ENCODE results near the gene TMEM31. TPM values are rescaled to one million over a fixed set of nuclear protein-coding genes. Genes with fewer than 3 reads are reported as not detected.

Gene TMEM31
- total and polyA plus RNA-seq, 2 of the 4 experiments (the other 2 are of a cell fraction) = 0.17 TPM; not detected in 1

DNA sequence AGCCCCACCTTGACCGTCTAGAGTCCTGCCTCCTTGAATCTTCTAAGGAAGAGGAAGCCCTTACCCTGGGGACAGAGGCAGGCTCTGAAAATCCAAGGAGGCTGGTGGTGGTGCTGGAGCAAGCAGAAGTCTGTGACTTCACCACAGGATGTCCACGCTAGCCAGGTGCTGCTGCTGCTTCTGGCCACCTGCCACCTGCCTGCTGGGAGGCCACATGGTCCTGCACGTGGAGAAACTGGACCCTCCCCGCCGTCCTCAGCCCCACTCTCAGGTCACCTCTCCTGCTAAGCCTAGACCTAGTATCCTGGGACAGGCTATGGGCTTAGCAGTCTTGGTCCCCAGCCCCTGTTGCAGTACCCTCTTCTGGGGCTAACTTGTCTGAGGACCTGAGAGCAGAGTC lies 15.8 kb downstream of the TMEM31 start:
- dilution Hi-C loops (cut with HindIII; ENCODE audit: low sequenced_read_pairs, unreplicated experiment) (no loop called here), in situ Hi-C loops (cut with MboI; ENCODE audit: low sequenced_read_pairs) (no loop called here), intact Hi-C loops (cut with micrococcal nuclease) (no loop called here)
- Histone ChIP-seq H3K56ac (ENCODE audit: extremely low read depth, insufficient read depth, low read length) (no peak overlapping the region), H3K9me3 (ENCODE audit: control insufficient read depth, insufficient read depth, low read length) (no peaks in the 10 kb centered on the region), H3K4me3 (ENCODE audit: insufficient read depth, low read depth, low read length) (no peak overlapping the region), H3K27ac (ENCODE audit: insufficient read depth, low read length) (no peak overlapping the region), H3K27me3 (ENCODE audit: control insufficient read depth, insufficient read depth, low read length) (peaks cover 11% of the 10 kb centered on the region), H3K18ac (ENCODE audit: low read depth, low read length) (no peak overlapping the region), H2BK120ac (ENCODE audit: low read depth, low read length) (no peak overlapping the region), H4K91ac (ENCODE audit: insufficient read depth, low read depth, low read length) (no peak overlapping the region), H3K4ac (ENCODE audit: low read depth, low read length) (no peak overlapping the region), H2BK20ac (ENCODE audit: low read depth, low read length) (no peak overlapping the region), H2AFZ (replicated peaks; ENCODE audit: low read length, poor library complexity) (no peak overlapping the region), H3K23ac (ENCODE audit: low read depth, low read length) (no peak overlapping the region), H2BK5ac (ENCODE audit: low read depth, low read length, poor library complexity, severe bottlenecking) (no peak overlapping the region), H3K9me1 (ENCODE audit: insufficient read depth, low read length) (peaks cover 6% of the 10 kb centered on the region; the same call in 1 of the 2 replicates), H3K36me3 (ENCODE audit: control insufficient read depth, insufficient read depth, low read length) (no peaks in the 10 kb centered on the region), H3K9ac (ENCODE audit: low read depth, low read length) (no peak overlapping the region), H2AK9ac (replicated peaks; ENCODE audit: low read depth, low read length, poor library complexity) (no peak overlapping the region), H3K79me1 (ENCODE audit: low read depth in 1 of 2, low read length in 2 of 2) (no peaks in the 10 kb centered on the region), H3K14ac (replicated peaks; ENCODE audit: low read depth, low read length) (no peak overlapping the region), H4K20me1 (ENCODE audit: insufficient read depth, low read length) (no peaks in the 10 kb centered on the region), H3K4me1 (ENCODE audit: control insufficient read depth, insufficient read depth, low read length) (peaks cover 5% of the 10 kb centered on the region), H2BK15ac (ENCODE audit: low read depth, low read length) (no peak overlapping the region), H4K8ac (ENCODE audit: low read depth in 2 of 2, low read length in 2 of 2) (no peak overlapping the region), H3K4me2 (ENCODE audit: low read depth, low read length) (no peak overlapping the region), H4K5ac (ENCODE audit: low read depth, low read length) (no peak overlapping the region), H2AK5ac (ENCODE audit: low read depth, low read length) (no peak overlapping the region)
- POLR2A ChIA-PET (ENCODE audit: unreplicated experiment) = no interaction called here
- ATAC-seq (ENCODE audit: low read depth) (no peak), DNase-seq (no peak)
- no CpG with 5 or more reads among the region's 5 CpGs for WGBS, 2 experiments (ENCODE audit: extremely low coverage in 2 of 2, insufficient read length in 1 of 2)
- BruUV-seq (replicated peaks) = no TSS peak
- CTCF ChIA-PET = no interaction called here
- TF ChIP-seq FOS (IDR thresholded peaks at IDR 0.05; ENCODE audit: low read depth, low read length) (no peak), CHD1 (IDR thresholded peaks at IDR 0.05; ENCODE audit: low read depth, low read length) (no peak), BHLHE40 (IDR thresholded peaks at IDR 0.05; ENCODE audit: low read depth, low read length) (no peak), MAZ (IDR thresholded peaks at IDR 0.05; ENCODE audit: borderline replicate concordance, low read depth, low read length) (no peak), MAFK (IDR thresholded peaks at IDR 0.05; ENCODE audit: low read depth, low read length) (no peak), RFX5 (IDR thresholded peaks at IDR 0.05; ENCODE audit: low read depth, low read length) (no peak), NFE2L2 (IDR thresholded peaks at IDR 0.05; ENCODE audit: low read depth, low read length) (no peak), RCOR1 (IDR thresholded peaks at IDR 0.05; ENCODE audit: insufficient replicate concordance, low read length) (no peak), RAD21 (IDR thresholded peaks at IDR 0.05; ENCODE audit: low read length) (no peak), CEBPB (IDR thresholded peaks at IDR 0.05; ENCODE audit: low read depth, low read length) (no peak), POLR2A (IDR thresholded peaks at IDR 0.05; ENCODE audit: low read depth, low read length) (no peak)
- TF ChIP-seq, protein P1, sequence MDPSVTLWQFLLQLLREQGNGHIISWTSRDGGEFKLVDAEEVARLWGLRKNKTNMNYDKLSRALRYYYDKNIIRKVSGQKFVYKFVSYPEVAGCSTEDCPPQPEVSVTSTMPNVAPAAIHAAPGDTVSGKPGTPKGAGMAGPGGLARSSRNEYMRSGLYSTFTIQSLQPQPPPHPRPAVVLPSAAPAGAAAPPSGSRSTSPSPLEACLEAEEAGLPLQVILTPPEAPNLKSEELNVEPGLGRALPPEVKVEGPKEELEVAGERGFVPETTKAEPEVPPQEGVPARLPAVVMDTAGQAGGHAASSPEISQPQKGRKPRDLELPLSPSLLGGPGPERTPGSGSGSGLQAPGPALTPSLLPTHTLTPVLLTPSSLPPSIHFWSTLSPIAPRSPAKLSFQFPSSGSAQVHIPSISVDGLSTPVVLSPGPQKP (IDR thresholded peaks at IDR 0.05; ENCODE audit: borderline replicate concordance, low read depth, low read length) = no peak

All from IMR-90 (cell line).